Measurements from ENCODE around the gene BABAM2. TPM values are rescaled to one million over a fixed set of nuclear protein-coding genes. Genes with fewer than 3 reads are reported as not detected.

The BABAM2 gene
- total RNA-seq, 1 experiment from 2014 or later, result 37.2 TPM

- DNase-seq (ENCODE audit: low read depth), result no peak
Measured at GRCh38 chr2:28129955-28130695, 239.6 kb downstream of the BABAM2 start.

- DNase-seq (ENCODE audit: low read depth), result no peak
Measured at GRCh38 chr2:28133778-28134177, 243.2 kb downstream of the BABAM2 start.

DNA sequence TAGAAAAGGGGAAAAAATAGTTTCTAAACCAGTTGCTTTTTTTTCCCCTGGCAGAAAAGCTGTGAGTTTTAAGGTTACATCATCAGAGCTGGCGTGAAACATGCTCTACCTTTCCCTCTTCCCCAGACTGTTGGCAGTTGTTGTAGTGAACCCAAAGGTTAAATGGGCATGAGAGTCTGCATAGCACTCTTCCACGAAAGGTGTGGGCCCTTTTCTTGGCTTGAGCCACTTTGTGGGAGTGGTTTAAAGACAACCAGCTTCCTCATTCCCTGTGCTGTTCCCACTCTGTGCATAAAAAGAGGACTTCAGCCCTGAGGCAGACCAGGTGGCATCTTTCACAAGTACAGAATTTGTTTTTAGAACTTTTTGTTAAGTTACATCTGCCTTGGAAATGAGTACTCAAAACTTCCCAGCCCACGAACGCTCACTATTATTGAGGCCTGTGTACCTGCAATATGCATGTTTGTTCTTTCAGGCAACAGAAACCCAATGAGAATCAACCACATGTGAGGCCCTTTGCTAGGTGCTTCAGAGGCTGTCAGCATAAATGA is 243.8 kb downstream of the BABAM2 start:
- peak; percentile 8 for DNase-seq (ENCODE audit: low read depth)

DNA sequence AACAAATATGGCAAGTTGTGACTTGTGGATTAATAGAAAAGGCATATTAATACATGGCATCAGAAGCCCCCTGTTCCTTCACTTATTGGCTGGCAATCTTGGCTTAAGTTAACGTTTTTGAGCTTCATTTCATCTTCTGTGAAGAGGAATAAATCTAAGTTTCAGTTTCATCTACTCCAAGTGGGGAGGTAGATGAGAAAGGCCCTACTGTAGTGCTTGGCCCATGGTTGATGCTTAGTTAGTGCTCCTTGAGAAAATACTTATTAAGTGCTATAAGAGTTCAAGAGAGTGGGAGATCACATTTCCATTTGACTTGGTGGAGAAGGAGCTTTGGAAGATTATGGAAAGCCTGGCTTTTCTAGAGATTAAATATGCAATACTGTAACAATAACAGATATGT is 244.3 kb downstream of the BABAM2 start:
- no peak for DNase-seq (ENCODE audit: low read depth)

DNA sequence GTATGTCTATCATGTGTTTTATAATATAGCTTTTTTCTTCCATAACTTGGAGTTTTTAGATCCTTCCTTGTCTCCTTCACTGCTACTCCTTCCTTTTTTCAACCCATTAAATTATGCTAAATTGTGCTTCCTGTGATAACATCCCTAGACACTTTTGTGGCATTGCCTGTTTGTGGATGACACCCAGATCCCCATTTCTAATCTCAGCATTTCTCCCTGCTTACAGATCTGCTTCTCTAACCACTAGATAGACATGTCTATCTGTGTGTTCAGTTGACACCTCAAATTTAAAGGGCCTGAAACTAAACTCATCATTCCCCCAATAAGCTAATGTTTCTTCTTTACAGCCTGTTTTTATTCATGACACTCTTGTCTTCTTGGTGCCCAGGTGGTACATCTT is 244.8 kb downstream of the BABAM2 start:
- DNase-seq (ENCODE audit: low read depth), result no peak

DNA sequence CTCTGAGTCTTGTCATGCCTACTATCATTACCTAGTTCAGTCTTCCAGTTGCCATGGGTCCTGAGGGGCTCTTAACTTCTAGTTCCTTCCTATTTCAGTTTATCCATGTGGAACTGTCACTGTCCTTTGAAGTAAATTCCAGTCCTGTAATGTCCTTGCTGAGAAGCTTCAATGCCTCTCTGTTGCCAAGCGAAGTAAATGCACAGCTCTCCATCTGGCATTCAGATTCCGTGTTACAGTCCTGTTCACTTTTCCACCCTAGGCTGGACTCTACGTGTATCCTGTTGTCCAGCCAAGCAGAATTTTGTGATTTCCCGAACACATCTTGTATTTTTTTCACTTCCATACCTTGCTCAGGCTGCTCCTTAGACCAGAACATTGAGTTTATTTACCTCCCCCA is 245.3 kb downstream of the BABAM2 start:
- no peak for DNase-seq (ENCODE audit: low read depth)

DNA sequence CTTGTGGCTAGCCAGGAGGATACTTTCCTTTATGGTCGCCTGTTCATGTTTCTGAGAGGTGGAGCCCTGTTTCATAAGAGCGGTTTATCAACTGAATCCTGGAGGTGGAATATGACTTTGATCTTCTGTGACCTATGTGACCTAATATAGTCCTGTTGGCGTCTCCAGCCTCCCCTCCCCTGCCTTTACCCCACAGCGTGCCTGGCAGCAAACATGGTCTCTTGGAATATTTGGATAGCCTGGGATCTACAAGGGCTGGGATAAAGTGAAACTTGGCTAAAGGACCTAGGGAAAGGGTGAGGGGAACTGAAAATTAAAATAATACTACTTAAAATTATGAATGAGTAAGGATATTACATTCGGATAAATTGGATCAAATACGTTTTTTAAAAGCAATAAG is 246.0 kb downstream of the BABAM2 start:
- DNase-seq (ENCODE audit: low read depth), result no peak

DNA sequence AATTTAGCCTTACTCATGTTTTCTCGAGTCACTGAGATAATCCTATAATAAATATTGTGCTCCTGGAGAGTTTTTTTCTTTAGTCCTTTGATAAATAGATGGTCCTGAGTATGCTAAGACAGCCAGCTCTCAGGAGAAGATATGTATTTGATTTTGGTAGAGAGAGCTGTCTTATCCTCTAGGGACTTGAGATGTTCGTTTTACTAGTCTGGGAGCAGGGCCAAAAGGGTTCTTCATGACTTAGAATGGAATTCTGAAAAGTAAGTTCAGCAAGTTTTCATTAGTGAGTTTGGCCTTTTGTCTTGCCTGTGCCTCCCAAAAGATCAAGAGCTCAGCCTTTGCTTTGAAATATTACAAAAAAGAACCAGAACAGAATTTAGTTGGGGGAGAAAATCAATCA is 246.7 kb downstream of the BABAM2 start:
- peak; percentile 49 for DNase-seq (ENCODE audit: low read depth)

DNA sequence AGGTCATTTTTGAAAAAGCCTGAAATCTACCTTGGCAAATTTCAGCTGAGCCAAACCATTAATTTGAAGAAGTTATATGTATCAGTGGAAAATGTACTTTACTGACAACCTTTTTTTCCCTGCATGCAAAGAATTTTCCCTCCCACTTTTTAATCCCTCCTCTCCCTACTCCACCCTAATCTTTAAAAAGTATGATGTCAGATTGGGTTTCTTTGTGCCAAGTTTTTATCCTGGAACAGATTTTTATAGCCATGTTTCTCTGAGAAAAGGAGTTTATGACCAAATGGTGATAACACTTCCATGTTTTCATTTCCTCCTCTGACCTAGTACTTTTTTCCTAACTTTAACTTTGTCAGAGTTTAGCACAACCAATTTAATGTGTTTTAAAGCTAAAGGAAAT is 251.9 kb downstream of the BABAM2 start:
- no peak for DNase-seq (ENCODE audit: low read depth)

DNA sequence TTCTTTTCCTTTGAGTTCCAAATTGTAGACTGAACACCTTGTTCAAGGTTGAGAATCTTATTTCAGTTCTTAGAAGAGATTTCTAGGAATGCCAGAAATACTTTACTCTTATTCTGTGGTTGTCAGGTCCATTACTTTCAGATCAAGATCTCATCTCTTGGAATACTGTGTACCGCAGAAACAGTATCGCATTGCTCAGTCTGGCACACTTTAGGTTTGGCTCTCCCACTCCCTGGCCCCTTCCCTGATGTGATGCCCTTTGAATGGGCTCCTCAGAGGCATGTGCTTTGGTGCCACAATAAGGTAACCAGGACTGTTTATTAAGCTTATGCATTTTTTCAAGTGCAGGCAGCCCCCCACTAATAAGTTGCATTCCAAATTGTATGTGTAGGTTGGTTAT is 257.5 kb downstream of the BABAM2 start:
- no peak for DNase-seq (ENCODE audit: low read depth)

DNA sequence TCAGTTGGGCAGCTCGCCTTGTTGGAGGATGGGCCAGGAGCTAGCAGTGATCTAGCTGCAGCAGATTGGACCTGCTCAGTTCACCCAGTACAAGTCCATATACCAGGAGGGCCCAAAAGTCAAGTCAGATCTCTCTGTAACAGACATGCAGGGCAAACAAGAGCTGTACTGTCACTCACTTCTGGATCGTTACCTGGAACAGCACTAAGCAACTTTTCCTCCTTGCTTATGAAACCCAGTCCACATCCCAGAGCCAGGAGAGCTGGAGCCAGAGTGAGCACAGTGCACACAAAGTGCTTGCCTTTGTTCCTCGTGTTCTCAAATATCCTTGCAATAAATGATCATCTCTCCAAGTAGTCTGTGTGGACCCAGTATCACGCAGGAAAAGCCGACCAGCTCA is 258.0 kb downstream of the BABAM2 start:
- DNase-seq (ENCODE audit: low read depth), result no peak

DNA sequence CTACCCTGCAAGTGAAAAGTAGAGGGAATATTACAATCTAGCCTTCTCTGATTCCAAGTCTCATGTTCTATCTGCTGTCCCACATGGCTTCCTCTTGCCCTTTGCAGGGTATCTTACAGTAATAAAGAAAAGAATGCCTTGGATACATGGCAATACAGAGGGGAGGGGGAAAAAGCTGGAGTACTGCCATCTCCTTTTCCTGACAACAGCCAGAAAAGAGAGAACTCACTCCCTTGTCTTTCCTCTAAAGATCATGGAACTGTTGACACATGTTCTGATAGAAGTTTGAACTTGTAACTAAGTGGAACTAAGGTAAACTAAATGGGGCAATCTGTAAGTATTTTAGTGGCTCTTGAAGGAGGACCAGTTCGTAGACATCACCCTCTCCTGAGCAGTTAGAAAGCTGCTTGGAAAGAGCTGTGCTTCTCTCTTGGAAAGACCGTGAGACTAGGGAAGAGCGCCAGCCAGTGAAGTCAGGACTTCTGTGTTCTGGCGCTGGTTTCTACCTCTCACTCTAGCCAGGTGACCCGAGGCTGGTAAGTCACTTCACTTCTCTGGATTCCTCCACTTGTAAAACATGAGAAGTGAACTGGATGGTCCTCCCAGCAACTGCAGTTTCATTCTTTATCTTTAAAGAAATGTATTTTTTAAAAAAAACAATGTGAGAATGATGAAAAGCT is 259.8 kb downstream of the BABAM2 start:
- no peak for DNase-seq (ENCODE audit: low read depth)

- no peak for DNase-seq (ENCODE audit: low read depth)
Measured at GRCh38 chr2:28150994-28151393, 260.5 kb downstream of the BABAM2 start.

GRCh38 chr2:28152585-28153280 is 262.2 kb downstream of the BABAM2 start:
- DNase-seq (ENCODE audit: low read depth), result peak; percentile 58

GRCh38 chr2:28153851-28154250 is 263.3 kb downstream of the BABAM2 start:
- no peak for DNase-seq (ENCODE audit: low read depth)

GRCh38 chr2:28155086-28155485 is 264.6 kb downstream of the BABAM2 start:
- DNase-seq (ENCODE audit: low read depth), result no peak

DNA sequence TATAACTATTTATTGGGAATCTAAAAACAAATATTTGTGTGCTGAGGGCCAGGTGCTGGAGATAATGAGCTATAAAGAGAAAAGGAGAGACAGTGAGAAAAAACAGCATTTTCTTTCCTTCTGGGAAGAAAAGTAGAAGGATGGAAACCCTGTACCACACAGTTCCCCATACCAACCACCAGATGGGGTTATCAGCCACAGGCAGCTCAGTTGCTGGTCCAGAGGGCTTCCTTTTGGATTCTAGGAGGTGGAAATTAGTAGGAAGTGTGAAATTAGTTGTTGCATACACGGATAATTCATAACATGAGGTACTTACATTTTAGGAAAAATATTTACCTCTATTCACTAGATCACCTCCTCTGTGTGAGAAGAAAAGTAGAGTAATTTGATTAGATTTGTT is 265.1 kb downstream of the BABAM2 start:
- DNase-seq (ENCODE audit: low read depth), result peak; percentile 46

- no peak for DNase-seq (ENCODE audit: low read depth)
Measured at GRCh38 chr2:28158791-28159190, 268.3 kb downstream of the BABAM2 start.

DNA sequence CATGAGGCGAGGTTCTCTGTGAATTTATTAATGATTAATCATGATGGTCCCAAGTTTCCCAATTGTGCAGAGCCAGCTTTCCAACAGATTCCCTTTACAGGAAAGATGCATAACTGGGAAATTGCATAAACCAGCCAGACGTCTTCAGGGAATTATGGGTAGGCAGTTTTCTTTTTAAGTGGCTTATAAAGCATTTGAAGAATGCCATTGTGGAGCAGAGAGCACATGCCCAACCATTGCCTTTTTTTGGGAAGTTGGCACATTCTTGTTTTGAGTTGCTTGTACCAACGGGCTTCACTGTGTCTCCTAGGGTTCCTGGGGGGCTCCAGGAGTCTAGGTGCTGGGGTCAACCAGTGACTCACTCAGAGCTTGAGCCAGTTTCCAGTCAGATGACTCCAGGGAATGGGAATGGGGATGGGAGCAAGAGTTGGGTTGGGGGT is 270.5 kb downstream of the BABAM2 start:
- DNase-seq (ENCODE audit: low read depth), result peak; percentile 29

DNA sequence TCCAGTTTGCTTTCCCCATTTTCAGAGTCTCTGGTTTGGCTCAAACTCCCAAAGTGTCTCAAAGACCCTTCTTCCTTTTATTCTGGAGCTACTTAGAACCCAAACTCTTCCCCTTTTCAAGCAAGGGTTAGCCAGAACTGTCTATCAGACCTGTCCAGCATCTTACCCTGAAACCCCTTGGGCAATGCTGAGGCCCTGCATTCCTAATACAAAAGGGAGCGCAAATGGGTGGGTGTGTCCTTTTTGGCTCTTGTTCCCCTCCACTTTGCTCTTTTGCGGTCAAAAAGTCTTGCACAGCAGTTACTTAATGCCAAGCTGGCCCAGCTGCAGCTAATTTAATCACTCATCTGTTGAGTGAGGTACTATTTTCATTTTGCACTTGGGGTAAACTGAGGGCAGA is 270.9 kb downstream of the BABAM2 start:
- DNase-seq (ENCODE audit: low read depth), result peak; percentile 41

GRCh38 chr2:28162564-28162963 is 272.0 kb downstream of the BABAM2 start:
- DNase-seq (ENCODE audit: low read depth), result no peak

- no peak for DNase-seq (ENCODE audit: low read depth)
Measured at GRCh38 chr2:28163028-28163427, 272.5 kb downstream of the BABAM2 start.
